Vagina (tissue), 2 donors: ENCODE results near the gene VWA1.
A peak's percentile ranks its signal among the peaks of the same experiment; 100 is the strongest.

Source experiments
- POLR2AphosphoS5 ChIP-seq, 2 donors: sonication (generic); formaldehyde crosslinking; IDR thresholded peaks; one replicate each; pipeline ENCODE4 v1.9.0; 2017; ENCODE audit warnings: antibody characterized with exemption in 2 of 2, mild to moderate bottlenecking in 2 of 2, low read depth in 1 of 2; ENCODE audit not compliant: insufficient read depth in 1 of 2
- TF ChIP-seq, protein P1 (sequence below), 3 experiments: fragments of 450-650 bp in 2 of 3; fragments of 200-600 bp in 1 of 3; sonication (generic) in 1 of 3; IDR thresholded peaks; one replicate each; pipeline ENCODE4 v1.5.1; 2017 to 2019; ENCODE audit warnings: antibody characterized with exemption in 3 of 3, mild to moderate bottlenecking in 2 of 3, moderate library complexity in 2 of 3

DNA sequence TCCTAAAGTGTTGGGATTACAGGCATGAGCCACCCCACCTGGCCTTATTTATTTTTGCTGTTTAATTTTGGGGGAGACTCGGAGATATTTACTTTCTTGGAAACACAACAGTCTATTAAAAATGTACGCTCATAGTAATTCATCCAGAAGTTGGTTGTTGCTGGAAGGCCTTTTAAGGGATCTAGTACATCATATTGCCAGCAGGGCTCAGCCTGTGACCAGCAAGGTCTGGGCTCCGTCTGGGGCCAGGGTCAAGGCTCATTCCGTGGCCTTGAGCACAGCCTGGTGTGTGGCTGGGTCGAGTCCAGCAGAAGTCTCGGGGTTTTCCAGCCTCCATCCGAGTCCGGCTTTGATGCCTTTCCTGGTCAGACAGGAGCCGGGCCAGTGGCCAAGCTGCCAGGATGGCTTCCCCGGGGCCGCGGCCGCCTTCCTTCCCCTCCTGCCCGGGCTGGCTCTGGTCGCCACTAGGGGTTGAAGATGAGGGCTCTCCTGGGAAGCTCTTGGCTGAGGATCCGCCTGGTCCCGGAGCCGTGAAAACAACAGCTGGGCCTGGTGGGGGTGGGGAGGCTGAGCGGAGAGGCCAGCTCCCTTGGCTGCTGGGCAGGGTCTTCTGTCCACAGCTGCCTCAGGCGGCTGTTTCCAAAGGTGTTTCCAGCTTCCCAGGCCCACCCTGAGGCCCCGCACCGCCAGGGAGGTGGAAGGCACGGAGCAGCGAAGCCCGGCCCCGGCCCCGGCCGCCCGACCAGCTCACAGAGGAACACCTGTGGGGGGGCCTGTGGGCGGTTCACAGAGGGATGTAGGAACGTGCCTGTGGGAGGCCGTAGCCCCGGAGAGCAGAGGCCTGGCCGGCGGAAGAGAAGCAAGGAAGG, 5.1 kb upstream of the VWA1 start:
- TF ChIP-seq, protein P1, sequence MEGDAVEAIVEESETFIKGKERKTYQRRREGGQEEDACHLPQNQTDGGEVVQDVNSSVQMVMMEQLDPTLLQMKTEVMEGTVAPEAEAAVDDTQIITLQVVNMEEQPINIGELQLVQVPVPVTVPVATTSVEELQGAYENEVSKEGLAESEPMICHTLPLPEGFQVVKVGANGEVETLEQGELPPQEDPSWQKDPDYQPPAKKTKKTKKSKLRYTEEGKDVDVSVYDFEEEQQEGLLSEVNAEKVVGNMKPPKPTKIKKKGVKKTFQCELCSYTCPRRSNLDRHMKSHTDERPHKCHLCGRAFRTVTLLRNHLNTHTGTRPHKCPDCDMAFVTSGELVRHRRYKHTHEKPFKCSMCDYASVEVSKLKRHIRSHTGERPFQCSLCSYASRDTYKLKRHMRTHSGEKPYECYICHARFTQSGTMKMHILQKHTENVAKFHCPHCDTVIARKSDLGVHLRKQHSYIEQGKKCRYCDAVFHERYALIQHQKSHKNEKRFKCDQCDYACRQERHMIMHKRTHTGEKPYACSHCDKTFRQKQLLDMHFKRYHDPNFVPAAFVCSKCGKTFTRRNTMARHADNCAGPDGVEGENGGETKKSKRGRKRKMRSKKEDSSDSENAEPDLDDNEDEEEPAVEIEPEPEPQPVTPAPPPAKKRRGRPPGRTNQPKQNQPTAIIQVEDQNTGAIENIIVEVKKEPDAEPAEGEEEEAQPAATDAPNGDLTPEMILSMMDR (IDR thresholded peaks at IDR 0.05), result no peak
- peak; percentile 70 to 77 for TF ChIP-seq POLR2AphosphoS5 (IDR thresholded peaks at IDR 0.05; ENCODE audit: insufficient read depth in 1 of 2, low read depth in 1 of 2)
